DOHH2 (cell line): ENCODE measurements around the gene SYT14.
"Not testable (repeated sequence)": the region's sequence is repeated elsewhere in the genome, so short reads cannot be mapped to it uniquely, and the experiment has no call there.

Experiments
- H3F3A ChIP-seq: fragments of 200-600 bp; sonication (generic), shearing (Covaris generic); 2 replicates; pipeline ENCODE4 v1.6.0; 2016; ENCODE audit warnings: antibody characterized with exemption, mild to moderate bottlenecking; ENCODE audit not compliant: control insufficient read depth, insufficient read depth
- H3K27ac ChIP-seq: fragments of 200-600 bp; sonication (generic); 2 replicates; pipeline ENCODE4 v1.5.1; 2014; ENCODE audit warnings: low read depth, mild to moderate bottlenecking, low read length, moderate library complexity
- H3K27me3 ChIP-seq: fragments of 200-600 bp; sonication (generic); 2 replicates; pipeline ENCODE4 v1.6.1; 2014; ENCODE audit warnings: mild to moderate bottlenecking, low read length, mixed read lengths; ENCODE audit not compliant: control insufficient read depth
- H3K36me3 ChIP-seq: fragments of 200-600 bp; sonication (generic); 2 replicates; pipeline ENCODE4 v1.6.1; 2014; ENCODE audit warnings: mild to moderate bottlenecking, low read length, moderate library complexity, mixed read lengths; ENCODE audit not compliant: control insufficient read depth
- H3K4me1 ChIP-seq: fragments of 200-600 bp; sonication (generic); 2 replicates; pipeline ENCODE4 v1.6.1; 2014; ENCODE audit warnings: mild to moderate bottlenecking, low read length, mixed read lengths; ENCODE audit not compliant: control insufficient read depth
- H3K4me2 ChIP-seq: fragments of 200-600 bp; sonication (generic); 2 replicates; pipeline ENCODE4 v1.6.0; 2014; ENCODE audit warnings: mild to moderate bottlenecking, low read length, moderate library complexity
- H3K4me3 ChIP-seq: fragments of 200-600 bp; sonication (generic); 2 replicates; pipeline ENCODE4 v1.5.1; 2014; ENCODE audit warnings: mild to moderate bottlenecking, low read length, mixed read lengths
- H3K79me2 ChIP-seq: fragments of 200-600 bp; sonication (generic); 2 replicates; pipeline ENCODE4 v1.6.1; 2014; ENCODE audit warnings: mild to moderate bottlenecking, low read length, mixed read lengths; ENCODE audit not compliant: control insufficient read depth
- H3K9me2 ChIP-seq: fragments of 200-600 bp; sonication (generic); replicated peaks from 2 replicates; pipeline ENCODE4 v1.6.1; 2014; ENCODE audit warnings: mild to moderate bottlenecking, low read length, mixed read lengths; ENCODE audit not compliant: control insufficient read depth
- H3K9me3 ChIP-seq: fragments of 200-600 bp; sonication (generic); 2 replicates; pipeline ENCODE4 v1.6.1; 2014; ENCODE audit warnings: antibody characterized with exemption, low read length, mixed read lengths; ENCODE audit not compliant: control insufficient read depth, insufficient read depth
- H4K20me1 ChIP-seq: fragments of 200-600 bp; sonication (generic); 2 replicates; pipeline ENCODE4 v1.6.0; 2014; ENCODE audit warnings: low read depth, mild to moderate bottlenecking, antibody characterized with exemption, low read length, moderate library complexity; ENCODE audit not compliant: control insufficient read depth, insufficient read depth
- CTCF ChIP-seq: fragments of 200-600 bp; sonication (generic); IDR thresholded peaks from one replicate; pipeline ENCODE4 v1.5.1; 2014; ENCODE audit warnings: antibody characterized with exemption, mild to moderate bottlenecking, low read depth, low read length; ENCODE audit not compliant: poor library complexity, severe bottlenecking
- EZH2phosphoT487 ChIP-seq: fragments of 200-600 bp; sonication (generic); IDR thresholded peaks from 2 replicates; pipeline ENCODE4 v1.6.1; 2017; ENCODE audit warnings: borderline replicate concordance, mild to moderate bottlenecking, antibody characterized with exemption, low read length, moderate library complexity, mixed read lengths

SYT14 gene

DNA sequence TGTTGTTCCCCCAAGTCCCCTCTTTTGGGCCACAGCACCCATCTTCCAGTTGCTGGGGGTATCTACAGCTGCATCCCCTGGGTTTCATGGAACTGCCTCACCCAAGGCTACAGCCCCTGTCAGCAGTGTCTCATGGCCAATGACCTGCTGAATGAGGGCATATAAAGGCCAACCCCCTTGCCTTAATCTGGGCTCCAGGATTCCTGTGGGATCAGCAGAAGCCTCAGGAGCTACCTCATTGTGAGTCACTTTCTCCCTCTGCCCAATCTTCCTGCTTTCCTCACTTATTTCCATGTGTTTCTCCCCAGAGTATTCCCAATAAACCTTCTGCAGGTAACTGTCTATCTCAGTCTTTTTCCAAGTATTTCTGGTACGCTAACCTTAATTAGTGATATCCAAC lies 37.3 kb upstream of the SYT14 start:
- Histone ChIP-seq H3K79me2 (no peaks in the 10 kb centered on the region), H3K4me1 (no peaks in the 10 kb centered on the region), H3K9me2 (no peaks in the 10 kb centered on the region), H4K20me1 (no peaks in the 10 kb centered on the region), H3K4me3 (no peak overlapping the region), H3K27ac (no peak overlapping the region), H3K4me2 (no peak overlapping the region), H3F3A (no peaks in the 10 kb centered on the region), H3K36me3 (no peaks in the 10 kb centered on the region), H3K27me3 (no peaks in the 10 kb centered on the region), H3K9me3 (no peaks in the 10 kb centered on the region)
- TF ChIP-seq EZH2phosphoT487 (no peak), CTCF (no peak)

GRCh38 chr1:209901211-209901610 lies 36.8 kb upstream of the SYT14 start:
- no peaks in the 10 kb centered on the region for H4K20me1 ChIP-seq
- H3K4me2 ChIP-seq, result no peak overlapping the region
- H3K27me3 ChIP-seq, result no peaks in the 10 kb centered on the region
- H3F3A ChIP-seq, result no peaks in the 10 kb centered on the region
- no peaks in the 10 kb centered on the region for H3K79me2 ChIP-seq
- no peak for TF ChIP-seq CTCF
- TF ChIP-seq EZH2phosphoT487, result no peak
- no peak overlapping the region for H3K4me3 ChIP-seq
- H3K4me1 ChIP-seq, result no peaks in the 10 kb centered on the region
- H3K36me3 ChIP-seq, result no peaks in the 10 kb centered on the region
- H3K9me3 ChIP-seq, result no peaks in the 10 kb centered on the region
- no peaks in the 10 kb centered on the region for H3K9me2 ChIP-seq
- no peak overlapping the region for H3K27ac ChIP-seq

- H3K9me3 ChIP-seq, H3K9me2 ChIP-seq, H3K79me2 ChIP-seq, H3K27me3 ChIP-seq, H3K27ac ChIP-seq, H3F3A ChIP-seq, H4K20me1 ChIP-seq, H3K4me3 ChIP-seq, H3K4me2 ChIP-seq, H3K36me3 ChIP-seq, H3K4me1 ChIP-seq: not testable (repeated sequence)
Observed at GRCh38 chr1:209904774-209905173, 33.2 kb upstream of the SYT14 start.

DNA sequence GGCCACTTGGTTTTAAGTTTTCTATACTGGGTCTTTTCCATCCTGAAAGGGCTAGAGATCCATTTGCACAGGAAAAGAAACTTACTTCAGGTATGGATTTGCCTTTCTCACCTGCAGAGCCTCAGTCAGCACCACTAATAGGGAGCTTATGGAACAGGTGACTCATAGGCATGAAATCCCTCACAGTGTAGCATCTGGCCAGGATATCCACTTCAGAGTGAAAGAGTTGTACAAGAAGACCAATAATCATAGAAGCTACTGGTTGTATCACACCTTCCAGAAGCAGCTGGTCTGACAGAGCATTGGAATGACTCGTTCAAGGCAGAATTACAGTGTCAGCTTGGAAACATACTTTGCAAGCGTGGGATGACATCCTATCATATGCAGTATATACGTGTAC lies 26.3 kb upstream of the SYT14 start:
- no peaks in the 10 kb centered on the region for H3F3A ChIP-seq
- no peaks in the 10 kb centered on the region for H3K4me1 ChIP-seq
- TF ChIP-seq EZH2phosphoT487 (no peak), CTCF (no peak)
- no peaks in the 10 kb centered on the region for H3K9me2 ChIP-seq
- H3K79me2 ChIP-seq, result no peaks in the 10 kb centered on the region
- no peak overlapping the region for H3K27ac ChIP-seq
- H3K36me3 ChIP-seq, result no peaks in the 10 kb centered on the region
- H3K27me3 ChIP-seq, result no peaks in the 10 kb centered on the region
- no peak overlapping the region for H3K4me2 ChIP-seq
- no peaks in the 10 kb centered on the region for H4K20me1 ChIP-seq
- no peaks in the 10 kb centered on the region for H3K9me3 ChIP-seq
- no peak overlapping the region for H3K4me3 ChIP-seq
